GM10248 (cell line): Measurements from ENCODE around the gene MRGPRD.

ENCODE experiments used
- CTCF ChIA-PET: fragments of 300-600 bp; sonication (Branson Sonifier 250); formaldehyde crosslinking; extraction: SDS; loops from one replicate; lab custom pipeline; 2021; ENCODE audit warnings: antibody characterized with exemption; lab: Yijun Ruan, JAX
- POLR2A ChIA-PET: fragments of 350-650 bp; sonication (Branson Sonifier 250); formaldehyde crosslinking; extraction: SDS; loops from one replicate; lab custom pipeline; 2020; ENCODE audit warnings: antibody characterized with exemption; lab: Yijun Ruan, JAX
- DNase-seq: peaks from one replicate; pipeline ENCODE4 v3.0.0; 2012; ENCODE audit errors: extremely low spot score
- TF ChIP-seq, protein P1 (sequence below): IDR thresholded peaks from 2 replicates; pipeline ENCODE4 v1.5.1; 2012; ENCODE audit warnings: mild to moderate bottlenecking, low read depth; ENCODE audit errors: extremely low read depth, missing control alignments, control extremely low read depth

MRGPRD gene

DNA sequence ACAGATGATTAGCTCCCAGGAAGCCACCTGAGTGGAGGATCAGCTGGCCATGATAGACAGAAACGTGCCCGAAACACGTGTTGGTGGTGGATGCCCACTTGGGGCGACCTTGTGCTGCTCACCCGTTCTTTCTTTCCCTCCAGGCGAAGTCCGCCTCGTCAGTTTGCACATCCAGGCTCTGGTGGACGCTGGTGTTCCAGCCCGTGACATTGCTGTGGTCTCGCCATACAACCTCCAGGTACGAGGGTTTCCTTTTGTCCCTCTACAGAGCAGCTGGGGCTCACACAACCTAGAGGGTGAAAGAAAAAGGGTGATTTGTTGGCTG, 46.5 kb downstream of the MRGPRD start:
- CTCF ChIA-PET: interaction anchor here (1.0 kb wide), 1 partner anchor 44 kb away, joined by 3 read pairs; no protein-coding TSS in a partner anchor
- no peak for DNase-seq
- POLR2A ChIA-PET: no interaction called here
- TF ChIP-seq, protein P1, sequence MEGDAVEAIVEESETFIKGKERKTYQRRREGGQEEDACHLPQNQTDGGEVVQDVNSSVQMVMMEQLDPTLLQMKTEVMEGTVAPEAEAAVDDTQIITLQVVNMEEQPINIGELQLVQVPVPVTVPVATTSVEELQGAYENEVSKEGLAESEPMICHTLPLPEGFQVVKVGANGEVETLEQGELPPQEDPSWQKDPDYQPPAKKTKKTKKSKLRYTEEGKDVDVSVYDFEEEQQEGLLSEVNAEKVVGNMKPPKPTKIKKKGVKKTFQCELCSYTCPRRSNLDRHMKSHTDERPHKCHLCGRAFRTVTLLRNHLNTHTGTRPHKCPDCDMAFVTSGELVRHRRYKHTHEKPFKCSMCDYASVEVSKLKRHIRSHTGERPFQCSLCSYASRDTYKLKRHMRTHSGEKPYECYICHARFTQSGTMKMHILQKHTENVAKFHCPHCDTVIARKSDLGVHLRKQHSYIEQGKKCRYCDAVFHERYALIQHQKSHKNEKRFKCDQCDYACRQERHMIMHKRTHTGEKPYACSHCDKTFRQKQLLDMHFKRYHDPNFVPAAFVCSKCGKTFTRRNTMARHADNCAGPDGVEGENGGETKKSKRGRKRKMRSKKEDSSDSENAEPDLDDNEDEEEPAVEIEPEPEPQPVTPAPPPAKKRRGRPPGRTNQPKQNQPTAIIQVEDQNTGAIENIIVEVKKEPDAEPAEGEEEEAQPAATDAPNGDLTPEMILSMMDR: no peak

DNA sequence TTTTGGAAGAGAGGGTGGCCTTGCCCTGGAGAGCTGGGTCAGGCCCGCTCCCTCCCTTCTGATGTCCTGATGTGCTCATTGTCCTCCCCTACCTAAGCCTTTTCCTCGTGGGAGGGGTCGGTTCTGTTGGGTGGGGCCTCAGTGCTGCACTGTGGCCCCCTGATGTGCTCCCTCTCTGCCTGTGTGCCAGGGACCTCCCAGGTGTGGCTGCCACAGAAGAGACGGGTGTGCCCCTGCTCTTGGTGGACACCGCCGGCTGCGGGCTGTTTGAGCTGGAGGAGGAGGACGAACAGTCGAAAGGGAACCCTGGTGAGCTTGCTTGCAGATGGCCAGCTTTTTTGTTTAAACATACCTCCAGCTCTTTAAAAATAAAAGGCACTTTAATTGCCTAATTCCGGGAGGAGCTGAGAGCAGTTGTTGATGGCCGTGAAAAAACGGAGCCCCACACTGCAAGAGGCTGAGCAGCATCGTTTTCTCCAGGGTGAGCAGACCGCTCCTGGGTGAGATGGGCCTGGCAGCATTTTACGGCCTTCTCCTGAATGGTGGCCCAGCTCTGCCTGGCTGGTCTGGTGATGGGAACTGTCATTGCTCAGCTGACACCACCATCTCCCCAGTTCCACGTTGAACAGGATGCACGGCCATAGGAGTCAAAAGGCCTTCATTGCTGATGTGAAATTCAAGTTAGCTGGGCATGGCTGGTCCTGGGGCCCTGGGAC, 47.0 kb downstream of the MRGPRD start:
- CTCF ChIA-PET: interaction anchor here (1.0 kb wide), 1 partner anchor 44 kb away, joined by 3 read pairs; no protein-coding TSS in a partner anchor
- POLR2A ChIA-PET: no interaction called here

DNA sequence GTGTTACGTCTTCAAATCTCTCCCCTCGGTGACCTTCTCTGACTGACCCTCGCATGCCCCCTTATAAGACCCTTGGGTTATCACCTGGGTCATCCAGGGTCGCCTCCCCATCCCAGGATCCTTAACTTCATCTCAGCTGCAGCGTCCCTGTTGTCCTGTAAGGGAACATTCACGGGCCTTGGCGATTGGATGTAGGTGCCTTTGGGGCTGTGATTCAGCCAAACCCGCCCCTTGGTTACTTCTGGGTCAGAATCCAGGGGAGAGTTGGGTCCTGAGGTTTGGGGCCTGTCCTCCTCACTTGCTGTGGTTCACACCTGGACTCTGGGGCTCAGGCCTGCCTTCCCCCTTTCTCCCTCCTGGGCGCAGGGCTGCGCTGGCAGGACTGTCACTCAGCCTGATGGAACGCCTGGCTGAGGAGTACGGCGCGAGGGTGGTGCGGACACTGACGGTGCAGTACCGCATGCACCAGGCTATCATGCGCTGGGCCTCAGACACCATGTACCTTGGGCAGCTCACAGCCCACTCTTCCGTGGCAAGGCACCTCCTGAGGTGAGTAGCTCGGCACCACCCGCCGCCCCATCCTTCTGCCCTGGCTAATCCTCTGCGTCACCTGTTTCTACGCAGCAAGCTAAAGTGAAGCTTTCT, 47.7 kb downstream of the MRGPRD start:
- DNase-seq: no peak
- POLR2A ChIA-PET: no interaction called here
- TF ChIP-seq, protein P1: no peak
- CTCF ChIA-PET: interaction anchor here (1.0 kb wide), 1 partner anchor 43 kb away, joined by 3 read pairs; no protein-coding TSS in a partner anchor

More for the DNA sequence above, 47.0 kb downstream of the MRGPRD start:
- TF ChIP-seq, protein P1: no peak
- DNase-seq: no peak

DNA sequence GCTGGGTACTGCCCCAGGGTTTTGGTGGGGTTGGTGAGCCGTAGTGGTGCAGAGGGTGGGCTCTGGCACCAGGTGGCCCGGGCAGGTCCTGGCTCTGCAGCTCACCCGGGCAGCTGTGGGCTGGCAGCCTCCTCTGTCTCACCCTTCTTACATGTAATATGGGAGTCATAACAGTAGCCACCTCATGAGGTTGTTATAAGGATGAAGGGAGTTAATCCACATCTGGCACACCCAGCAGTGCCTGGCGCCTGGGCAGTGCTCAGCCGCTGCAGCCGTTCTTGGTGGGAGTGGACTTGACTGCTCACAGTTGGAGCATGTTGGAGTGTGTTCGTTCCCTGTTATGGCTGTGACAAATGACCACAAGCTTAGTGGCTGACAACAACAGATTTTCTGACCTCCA, 48.4 kb downstream of the MRGPRD start:
- TF ChIP-seq, protein P1: no peak
- ChIA-PET POLR2A (no interaction called here), CTCF (no interaction called here)
- no peak for DNase-seq

DNA sequence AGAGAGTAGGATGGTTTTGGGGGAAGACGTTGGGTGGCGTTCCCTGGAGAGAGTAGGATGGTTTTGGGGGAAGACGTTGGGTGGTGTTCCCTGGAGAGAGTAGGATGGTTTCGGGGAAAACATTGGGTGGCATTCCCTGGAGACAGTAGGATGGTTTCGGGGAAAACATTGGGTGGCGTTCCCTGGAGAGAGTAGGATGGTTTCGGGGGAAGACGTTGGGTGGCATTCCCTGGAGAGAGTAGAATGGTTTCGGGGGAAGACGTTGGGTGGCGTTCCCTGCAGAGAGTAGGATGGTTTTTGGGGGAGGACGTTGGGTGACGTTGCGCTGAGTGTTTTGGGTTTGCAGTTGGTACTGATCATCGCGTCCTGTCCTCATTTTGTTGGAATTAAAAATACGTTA, 48.9 kb downstream of the MRGPRD start:
- POLR2A ChIA-PET: no interaction called here
- CTCF ChIA-PET: no interaction called here
- TF ChIP-seq, protein P1: no peak
- DNase-seq: no peak

DNA sequence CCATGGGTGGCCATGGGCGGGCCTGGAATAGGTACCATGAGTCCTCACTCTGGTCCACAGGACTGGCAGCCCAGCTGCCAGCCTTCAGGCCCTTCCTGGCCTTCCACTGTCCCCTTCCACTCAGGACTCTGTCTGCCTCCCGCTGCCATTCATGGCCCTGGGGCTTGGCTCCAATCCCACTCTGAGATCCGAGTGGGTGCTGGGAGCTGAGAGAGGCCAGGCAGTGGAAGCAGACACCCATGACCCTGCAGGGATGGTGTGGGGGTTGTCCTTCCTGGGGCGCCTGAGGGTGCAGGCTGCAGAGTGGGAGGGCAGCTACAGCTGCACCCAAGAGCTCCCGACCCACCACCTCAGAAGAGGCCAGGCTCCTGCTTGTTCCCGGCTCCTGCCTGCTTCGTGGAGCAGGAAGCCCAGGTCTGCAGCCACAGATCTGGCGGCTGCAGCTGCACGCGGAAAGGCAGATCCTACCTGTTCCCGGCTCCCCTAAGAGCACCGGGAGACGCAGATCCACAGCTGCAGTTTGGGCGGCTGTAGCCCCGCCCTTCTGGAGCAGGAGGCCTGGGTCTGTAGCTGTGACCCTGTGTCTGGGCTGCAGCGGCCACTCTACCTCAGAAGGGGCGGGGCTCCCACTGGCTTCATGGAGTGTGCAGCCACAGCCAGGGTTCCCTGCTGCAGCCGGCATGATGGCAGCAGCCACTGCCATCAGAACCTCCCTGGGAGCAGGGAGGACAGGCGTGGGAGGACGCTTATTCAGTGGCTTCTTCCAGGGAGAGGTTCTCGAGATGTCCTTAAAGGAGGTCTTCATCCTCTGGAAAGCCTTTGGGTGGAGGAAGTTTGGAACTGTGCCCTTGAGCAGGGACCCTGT, 49.6 kb downstream of the MRGPRD start:
- TF ChIP-seq, protein P1: no peak
- POLR2A ChIA-PET: no interaction called here
- DNase-seq: no peak
- CTCF ChIA-PET: no interaction called here
